Left colon (tissue), 2 donors: ENCODE data around the gene HMSD. TPM values are rescaled to one million over a fixed set of nuclear protein-coding genes. Genes with fewer than 3 reads are reported as not detected.
A peak's percentile ranks its signal among the peaks of the same experiment; 100 is the strongest.

Experiments used
- ATAC-seq: fragments of 200-7000 bp; cut with Tn5 transposase; one replicate; pipeline ENCODE4 v1.9.1; 2020; ENCODE audit warnings: mild to moderate bottlenecking, moderate library complexity
- DNase-seq, 2 donors: peaks; one replicate each; pipeline ENCODE4 v3.0.0-alpha.2; 2020
- intact Hi-C, 2 donors: fragments of 100-400 bp; cut with DNase I in 1 of 2; cut with micrococcal nuclease in 1 of 2; formaldehyde crosslinking; loops; one replicate each; pipeline versions ENCODE4 v1.11.2 to v1.14.0; 2022; cut with DNase I, micrococcal nuclease
- total RNA-seq, 2 donors: library from RNA; stranded (reverse); fragmentation: NEBNext Ultra II Directional; extraction: Animal tissue kit (Norgen Biotek cat#: 25700); gene quantifications; one replicate each; pipeline ENCODE4 v1.2.1, GENCODE V29; 2021
- donor health status: DM: no; HTN: no; CAD: no.
- donor health status: DM: yes; HTN: yes; CAD: no.

HMSD gene
- total RNA-seq, 2 donors from 2014 or later: 0.55 TPM; not detected in 1

- no peak for DNase-seq
- no peak for ATAC-seq
- intact Hi-C loops: no loop called here
These were observed 30.9 kb downstream of the HMSD start for GRCh38 chr18:63980027-63980426.

GRCh38 chr18:63980896-63981460 lies 31.9 kb downstream of the HMSD start:
- DNase-seq: no peak
- intact Hi-C loops: no loop called here
- no peak for ATAC-seq

GRCh38 chr18:63981719-63982118 lies 32.6 kb downstream of the HMSD start:
- peak; percentile 46 for ATAC-seq
- intact Hi-C loops: no loop called here
- no peak for DNase-seq

- ATAC-seq (no peak), DNase-seq (no peak)
- intact Hi-C loops: no loop called here
These were observed 33.3 kb downstream of the HMSD start for GRCh38 chr18:63982361-63982760.

- no peak for ATAC-seq
- intact Hi-C loops: no loop called here
- DNase-seq: no peak
These were observed 37.8 kb downstream of the HMSD start for GRCh38 chr18:63986885-63987284.

- DNase-seq: no peak
- intact Hi-C loops: no loop called here
- no peak for ATAC-seq
These were observed 38.6 kb downstream of the HMSD start for GRCh38 chr18:63987743-63988142.

- intact Hi-C loops: no loop called here
- DNase-seq (no peak), ATAC-seq (no peak)
These were observed 43.6 kb downstream of the HMSD start for GRCh38 chr18:63992751-63993150.

- ATAC-seq (peak; percentile 43), DNase-seq (peak in 1 of 2 donors; percentile 43)
- intact Hi-C loops: no loop called here
These were observed 45.8 kb downstream of the HMSD start for GRCh38 chr18:63994783-63995399.

- DNase-seq: no peak
These were observed 47.9 kb downstream of the HMSD start for GRCh38 chr18:63997041-63997440.

GRCh38 chr18:63997606-63998005 lies 48.5 kb downstream of the HMSD start:
- DNase-seq: no peak
- intact Hi-C loops: no loop called here
- no peak for ATAC-seq

More at GRCh38 chr18:63997041-63997440, 47.9 kb downstream of the HMSD start:
- intact Hi-C loops: no loop called here
- ATAC-seq: peak; percentile 39

- no peak for ATAC-seq
- DNase-seq: no peak
- intact Hi-C loops: no loop called here
These were observed 50.8 kb downstream of the HMSD start for GRCh38 chr18:63999871-64000270.

GRCh38 chr18:64002581-64002980 lies 53.5 kb downstream of the HMSD start:
- intact Hi-C loops: no loop called here
- no peak for DNase-seq
- no peak for ATAC-seq

GRCh38 chr18:64009305-64009704 lies 60.2 kb downstream of the HMSD start:
- intact Hi-C loops: no loop called here
- ATAC-seq: no peak
- DNase-seq: no peak

Other genes with a start within 250 kb of the HMSD start
- gene SERPINB11, start 246.3 kb upstream of the HMSD start, total RNA-seq: not detected
- under 1 TPM in 1 of 2 donors, not detected in 1; 0.22 TPM for gene SERPINB7, start 173.9 kb upstream of the HMSD start, total RNA-seq
- gene SERPINB2, start 61.6 kb upstream of the HMSD start, total RNA-seq: not detected
- gene SERPINB10, start 41.3 kb upstream of the HMSD start, total RNA-seq: not detected
- 10 to 100 TPM; 19.3 to 37.8 TPM for gene SERPINB8, start 20.8 kb downstream of the HMSD start, total RNA-seq
- not detected for gene LINC00305, start 199.8 kb downstream of the HMSD start, total RNA-seq